Hindlimb muscle (tissue), 1 donor: Measurements from ENCODE around the gene NEMP1. TPM values are rescaled to one million over a fixed set of nuclear protein-coding genes. Genes with fewer than 3 reads are reported as not detected.
"Not testable (repeated sequence)": the region's sequence is repeated elsewhere in the genome, so short reads cannot be mapped to it uniquely, and the experiment has no call there.

Experiments used
- DNase-seq: peaks from one replicate; pipeline ENCODE4 v3.0.0-alpha.2; 2013
- polyA plus RNA-seq: library from polyadenylated mRNA; unstranded; fragments of 120-200 nt; gene quantifications from one replicate; pipeline ENCODE4 v1.2.1, GENCODE V29; 2013; ENCODE audit not compliant: insufficient read length

The NEMP1 gene, protein sequence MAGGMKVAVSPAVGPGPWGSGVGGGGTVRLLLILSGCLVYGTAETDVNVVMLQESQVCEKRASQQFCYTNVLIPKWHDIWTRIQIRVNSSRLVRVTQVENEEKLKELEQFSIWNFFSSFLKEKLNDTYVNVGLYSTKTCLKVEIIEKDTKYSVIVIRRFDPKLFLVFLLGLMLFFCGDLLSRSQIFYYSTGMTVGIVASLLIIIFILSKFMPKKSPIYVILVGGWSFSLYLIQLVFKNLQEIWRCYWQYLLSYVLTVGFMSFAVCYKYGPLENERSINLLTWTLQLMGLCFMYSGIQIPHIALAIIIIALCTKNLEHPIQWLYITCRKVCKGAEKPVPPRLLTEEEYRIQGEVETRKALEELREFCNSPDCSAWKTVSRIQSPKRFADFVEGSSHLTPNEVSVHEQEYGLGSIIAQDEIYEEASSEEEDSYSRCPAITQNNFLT
- 17.9 TPM for polyA plus RNA-seq

DNA sequence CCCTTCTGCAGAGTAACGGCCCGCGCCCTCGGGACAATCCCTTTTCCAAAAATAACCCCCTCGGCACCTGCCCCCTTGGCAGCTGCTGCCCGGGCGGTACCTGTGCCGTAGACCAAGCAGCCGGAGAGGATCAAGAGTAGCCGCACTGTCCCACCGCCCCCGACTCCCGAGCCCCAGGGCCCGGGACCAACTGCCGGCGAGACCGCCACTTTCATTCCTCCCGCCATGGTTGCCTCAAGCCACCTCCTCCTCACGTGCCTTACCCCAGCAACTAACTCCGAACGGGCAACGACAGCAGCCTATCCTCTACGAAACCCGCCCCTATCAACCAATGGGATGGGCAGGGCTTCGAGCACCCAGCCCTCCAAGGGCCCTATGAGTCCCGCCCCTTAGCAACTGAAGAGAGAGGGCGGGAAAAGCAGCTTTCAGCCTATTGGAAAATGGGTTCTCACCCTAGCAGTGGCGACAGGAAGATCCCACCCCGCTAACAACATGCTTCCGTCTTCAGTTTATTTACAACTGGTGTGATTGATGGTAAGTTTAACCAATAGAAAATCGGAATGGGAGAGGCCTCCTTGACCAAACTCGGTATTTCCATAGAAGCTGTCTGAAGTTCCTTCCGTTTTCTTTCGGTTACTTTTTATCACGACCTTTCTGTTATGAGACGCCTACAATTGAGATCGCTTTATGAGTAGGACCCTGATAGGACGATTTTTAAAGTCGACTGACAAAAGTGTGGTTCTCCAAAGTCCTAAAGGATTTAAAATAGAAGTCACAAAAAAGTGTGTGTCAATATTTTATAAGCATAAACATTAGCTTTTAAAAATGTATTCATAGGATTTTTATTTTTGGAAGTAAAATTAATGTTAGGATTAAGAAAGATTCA lies at the start of gene NEMP1:
Gene NEMP1, minus strand, starts transcription at position 273 of the 886 bp plus-strand sequence. Its CDS starts 46 bp downstream, at position 227.
- DNase-seq = peak; percentile 98

DNA sequence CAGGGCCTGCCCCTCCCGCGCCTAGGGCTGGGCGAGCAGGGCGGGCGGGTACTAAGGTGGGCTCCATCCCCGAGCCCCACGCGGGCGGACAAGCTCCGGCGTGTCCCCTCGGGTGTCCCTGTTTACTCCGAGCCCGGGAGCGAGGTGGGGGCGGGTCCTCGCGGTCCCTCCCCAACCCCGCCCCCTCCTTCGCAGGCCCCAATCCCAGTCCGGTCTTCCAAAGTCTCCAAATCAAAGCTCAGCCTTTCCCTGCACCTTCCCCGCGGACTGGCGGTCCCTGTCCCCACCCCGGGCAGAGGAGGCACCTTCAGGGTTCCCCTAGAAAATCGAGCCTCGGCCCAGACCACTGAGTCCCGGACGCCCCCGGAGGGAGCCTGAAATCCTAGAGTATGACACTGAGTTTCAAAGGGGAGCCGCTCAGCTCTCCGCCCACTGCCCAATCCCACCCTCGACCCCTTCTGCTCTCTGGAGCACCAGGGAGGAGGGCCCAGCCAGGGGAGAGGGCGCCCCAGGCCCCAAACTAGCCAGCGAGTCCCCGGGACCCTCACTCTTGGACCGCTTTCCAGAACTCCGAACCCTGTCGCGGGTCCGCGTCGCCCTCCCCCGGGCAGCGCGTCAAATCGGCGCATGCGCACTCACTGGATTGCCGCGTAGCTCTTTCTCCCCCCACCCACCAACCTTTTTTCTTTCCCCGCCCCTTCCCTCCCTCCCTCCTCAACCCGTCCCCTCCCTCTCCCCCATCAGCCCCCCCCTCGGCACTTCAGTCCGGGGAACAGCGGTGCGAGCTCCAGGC lies 49.3 kb upstream of the NEMP1 start, which contains the start of gene LRP1:
Gene LRP1, plus strand, starts transcription at position 758 of the 793 bp plus-strand sequence. CDS start 482 bp downstream, outside the sequence.
- DNase-seq = peak; percentile 93

DNA sequence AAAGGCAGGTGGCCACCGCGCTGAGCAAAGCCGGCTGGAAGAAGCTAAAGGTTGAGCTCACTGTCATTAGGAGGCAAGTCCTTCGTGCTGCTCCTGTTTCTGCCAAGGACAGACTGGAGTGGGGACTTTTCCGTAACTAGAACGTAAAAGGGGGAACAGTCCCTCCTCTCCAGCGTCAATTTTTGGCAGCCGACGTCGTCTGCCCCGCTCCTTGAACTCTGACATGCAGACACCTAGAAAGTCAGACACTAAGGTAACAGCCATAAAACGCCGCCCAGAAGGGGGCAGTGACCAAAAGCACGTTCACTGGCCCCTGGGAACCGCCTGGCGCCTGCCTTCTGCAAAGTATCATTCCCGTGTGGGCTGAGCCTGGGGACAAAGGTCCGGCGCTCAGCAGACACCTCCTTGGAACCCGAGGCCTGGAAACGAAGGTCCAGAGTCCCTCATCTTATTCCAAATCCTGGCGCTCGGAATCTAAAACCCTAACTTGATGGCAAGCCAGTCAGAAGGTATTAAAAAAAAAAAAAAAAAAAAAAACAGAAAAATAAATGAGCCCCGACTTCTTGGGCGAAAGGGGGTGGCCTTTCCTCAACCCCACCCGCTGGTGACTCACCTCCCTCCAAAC lies 48.6 kb upstream of the NEMP1 start:
- no peak for DNase-seq

DNA sequence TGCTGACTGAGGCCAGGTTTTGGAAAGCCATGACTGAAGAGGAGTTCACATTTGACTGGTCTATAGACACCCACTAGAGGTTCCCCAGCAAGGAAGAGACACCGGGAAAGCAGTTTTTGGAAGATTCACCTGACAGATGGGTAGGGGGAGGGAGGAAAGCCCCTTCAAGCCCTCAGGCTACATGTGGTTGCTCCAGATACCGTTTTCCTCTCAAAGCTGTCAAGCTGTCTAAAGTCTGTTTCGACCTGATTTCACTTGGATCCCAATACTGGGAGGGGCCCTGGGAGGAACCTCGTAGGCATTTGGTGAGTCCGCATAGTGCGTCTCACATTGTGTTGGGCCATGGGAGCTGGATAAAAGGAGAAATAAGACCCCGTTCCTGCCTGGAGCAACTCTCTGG lies 48.0 kb upstream of the NEMP1 start:
- no peak for DNase-seq

DNA sequence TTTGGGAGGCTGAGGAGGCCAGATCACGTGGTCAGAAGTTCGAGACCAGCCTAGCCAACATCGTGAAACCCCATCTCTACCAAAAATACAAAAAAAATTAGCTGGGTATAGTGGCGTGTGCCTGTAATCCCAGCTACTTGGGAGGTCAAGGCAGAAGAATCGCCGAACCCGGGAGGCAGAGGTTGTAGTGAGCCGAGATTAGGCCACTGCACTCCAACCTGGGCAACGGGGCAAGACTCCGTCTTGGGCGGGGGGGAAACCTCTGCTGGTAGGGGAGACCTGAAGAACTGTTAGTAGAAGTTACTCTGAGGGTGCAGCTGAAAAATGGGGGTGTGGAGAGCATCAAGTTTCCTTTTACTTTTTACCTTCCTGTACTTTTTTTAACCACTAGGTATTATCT lies 47.5 kb upstream of the NEMP1 start:
- no peak for DNase-seq

DNA sequence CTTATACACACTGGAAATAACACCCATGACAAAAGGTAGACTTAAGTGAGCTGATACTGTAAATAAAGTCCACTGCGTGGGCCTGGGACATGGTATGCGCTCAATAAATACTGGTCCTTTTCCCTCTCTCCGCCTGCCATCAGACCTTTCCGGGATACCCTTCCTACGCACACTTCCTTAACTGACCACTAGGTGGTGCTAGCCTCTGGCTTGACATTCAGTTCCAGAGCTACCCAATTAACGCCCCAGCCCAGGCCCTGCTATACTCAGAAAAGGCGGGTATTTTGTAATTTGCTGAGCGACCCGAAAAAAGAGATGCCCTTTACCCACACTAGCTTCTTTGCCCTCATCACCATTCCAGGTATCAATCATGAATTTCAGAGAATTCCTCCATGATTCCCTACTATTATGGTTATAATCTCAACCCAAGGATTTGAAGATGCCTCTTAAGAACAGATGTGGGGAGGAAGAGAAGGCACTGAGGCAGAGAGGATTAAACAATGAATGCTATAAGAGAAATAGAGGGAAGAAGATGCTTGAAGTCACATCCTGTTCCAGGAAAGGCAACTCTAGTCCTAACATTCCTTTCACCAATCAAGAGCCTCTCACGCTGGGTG lies 45.8 kb upstream of the NEMP1 start:
- DNase-seq = peak; percentile 74

DNA sequence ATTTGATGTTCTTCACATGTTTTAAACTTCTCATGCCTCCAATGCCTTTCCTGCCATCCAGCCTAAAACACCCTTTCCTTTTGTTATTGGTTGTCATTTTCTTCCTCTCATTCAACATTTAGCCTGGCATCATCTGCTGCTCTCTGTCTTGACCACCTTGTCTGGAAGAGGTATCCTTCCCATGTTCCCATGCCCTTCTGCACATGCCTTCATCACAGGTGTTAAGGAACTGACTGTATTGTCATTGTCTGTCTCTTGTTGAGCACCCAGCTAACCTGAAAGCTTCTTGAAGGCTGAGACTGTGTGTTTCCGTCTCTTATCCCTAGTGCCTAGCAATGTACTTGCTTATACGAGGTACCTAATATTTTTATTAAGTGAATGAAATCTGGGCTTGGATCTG lies 45.2 kb upstream of the NEMP1 start:
- no peak for DNase-seq

DNA sequence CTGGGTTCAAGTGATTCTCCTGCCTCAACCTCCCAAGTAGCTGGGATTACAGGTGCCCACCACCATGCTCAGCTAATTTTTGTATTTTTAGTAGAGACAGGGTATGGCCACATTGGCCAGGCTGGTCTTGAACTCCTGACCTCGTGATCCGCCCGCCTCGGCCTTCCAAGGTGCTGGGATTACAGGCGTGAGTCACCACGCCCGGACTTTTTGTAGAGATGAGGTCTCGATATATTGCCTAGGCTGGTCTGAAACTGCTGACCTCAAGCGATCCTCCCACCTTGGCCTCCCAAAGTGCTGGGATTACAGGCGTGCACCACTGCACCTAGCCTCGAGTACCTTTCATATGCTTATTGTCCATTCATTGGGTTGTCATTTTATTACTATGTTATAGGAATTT lies 42.1 kb upstream of the NEMP1 start:
- not testable (repeated sequence) for DNase-seq

DNA sequence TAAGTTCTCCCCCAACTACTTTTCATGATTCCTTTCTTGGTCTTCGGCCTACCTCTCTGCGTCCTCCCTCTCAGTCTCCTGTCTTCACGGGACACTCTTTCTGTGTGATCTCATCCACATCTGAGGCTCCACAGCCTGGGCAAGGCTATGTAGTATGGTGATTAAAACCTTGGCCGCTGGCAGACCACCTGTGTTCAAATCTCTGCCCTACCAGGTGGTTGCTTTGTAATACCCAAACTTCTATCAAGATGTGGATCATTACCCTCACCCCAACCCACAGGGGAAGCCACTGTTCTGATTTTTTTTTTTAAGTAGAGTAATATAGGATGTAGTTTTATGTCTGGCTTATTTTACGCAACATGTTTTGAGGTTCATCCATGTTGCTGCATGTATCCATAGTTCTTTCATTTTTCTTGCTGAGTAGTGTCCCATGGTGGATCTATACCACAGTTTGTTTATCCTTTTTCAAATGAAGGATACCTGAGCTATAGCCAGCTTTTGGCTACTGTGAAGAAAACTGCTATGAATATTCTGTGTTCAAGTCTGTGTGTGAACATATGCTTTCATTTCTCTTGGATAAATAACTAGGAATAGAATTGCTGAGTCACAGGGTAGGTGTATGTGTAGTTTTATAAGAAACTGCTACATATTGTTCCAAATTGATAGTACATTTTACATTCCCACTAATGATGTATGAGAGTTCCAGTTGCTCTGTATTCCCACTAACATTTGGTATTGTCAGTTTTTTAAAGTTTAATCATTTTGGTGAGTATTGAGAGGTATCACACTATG lies 40.9 kb upstream of the NEMP1 start:
- DNase-seq = no peak

DNA sequence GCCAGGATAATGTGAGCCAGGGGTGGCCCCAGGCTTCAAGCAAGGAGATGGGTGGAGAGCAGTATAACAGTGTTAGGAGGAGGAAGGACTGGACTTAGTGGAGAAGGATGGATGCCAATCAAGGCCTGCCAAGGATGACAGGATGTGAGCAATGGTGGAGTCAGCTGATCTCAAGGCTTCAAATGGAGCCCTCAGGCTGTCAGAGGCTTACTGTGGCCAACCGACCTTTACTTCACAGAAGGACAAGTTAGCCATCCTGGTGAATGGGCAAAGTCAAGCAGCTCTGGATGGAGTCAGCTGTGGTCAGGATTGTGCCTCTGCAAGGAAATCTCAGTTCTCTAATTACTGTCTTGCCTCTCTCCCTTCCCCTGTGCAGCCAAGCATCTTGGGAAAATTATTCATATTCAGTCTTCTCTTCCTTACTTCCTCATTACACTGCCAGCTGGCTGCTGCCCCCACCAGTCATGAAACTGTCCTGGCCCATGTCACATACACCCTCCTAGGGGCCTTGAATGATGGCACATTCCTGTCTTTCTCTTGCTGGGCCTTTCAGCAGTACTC lies 40.2 kb upstream of the NEMP1 start:
- no peak for DNase-seq

DNA sequence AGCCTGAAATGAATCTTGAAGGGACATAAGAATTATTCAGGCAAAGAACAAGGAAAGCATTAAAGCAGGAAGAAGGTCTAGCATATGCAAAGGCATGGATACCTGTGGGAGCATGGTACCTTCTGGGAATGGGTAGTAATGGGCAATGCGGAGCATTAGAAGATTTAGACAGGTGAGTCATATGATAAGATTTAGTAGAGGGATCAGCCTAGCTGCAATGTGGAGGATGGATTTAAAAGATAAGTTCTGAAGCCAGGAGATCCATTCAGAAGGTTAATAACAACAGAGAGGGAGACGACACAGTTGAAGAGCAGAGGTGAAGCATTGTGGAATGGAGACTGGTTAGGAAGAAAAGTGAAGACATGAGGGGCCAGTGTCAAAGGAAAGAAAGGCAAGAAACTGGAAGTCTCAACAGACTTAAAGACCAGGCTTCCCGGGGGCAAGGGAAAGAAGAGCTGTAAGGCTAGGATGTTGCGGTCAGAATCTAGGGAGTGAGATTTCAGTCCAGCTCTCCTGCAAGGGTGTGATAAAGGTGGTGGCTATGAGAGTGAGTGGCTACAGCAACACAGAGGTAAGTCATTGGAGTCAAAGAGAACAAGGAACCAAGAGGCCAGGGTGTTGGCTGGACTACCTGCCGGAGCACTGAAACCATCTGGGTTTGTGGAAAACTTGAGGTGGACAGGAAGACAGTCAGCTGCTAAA lies 38.1 kb upstream of the NEMP1 start:
- no peak for DNase-seq

DNA sequence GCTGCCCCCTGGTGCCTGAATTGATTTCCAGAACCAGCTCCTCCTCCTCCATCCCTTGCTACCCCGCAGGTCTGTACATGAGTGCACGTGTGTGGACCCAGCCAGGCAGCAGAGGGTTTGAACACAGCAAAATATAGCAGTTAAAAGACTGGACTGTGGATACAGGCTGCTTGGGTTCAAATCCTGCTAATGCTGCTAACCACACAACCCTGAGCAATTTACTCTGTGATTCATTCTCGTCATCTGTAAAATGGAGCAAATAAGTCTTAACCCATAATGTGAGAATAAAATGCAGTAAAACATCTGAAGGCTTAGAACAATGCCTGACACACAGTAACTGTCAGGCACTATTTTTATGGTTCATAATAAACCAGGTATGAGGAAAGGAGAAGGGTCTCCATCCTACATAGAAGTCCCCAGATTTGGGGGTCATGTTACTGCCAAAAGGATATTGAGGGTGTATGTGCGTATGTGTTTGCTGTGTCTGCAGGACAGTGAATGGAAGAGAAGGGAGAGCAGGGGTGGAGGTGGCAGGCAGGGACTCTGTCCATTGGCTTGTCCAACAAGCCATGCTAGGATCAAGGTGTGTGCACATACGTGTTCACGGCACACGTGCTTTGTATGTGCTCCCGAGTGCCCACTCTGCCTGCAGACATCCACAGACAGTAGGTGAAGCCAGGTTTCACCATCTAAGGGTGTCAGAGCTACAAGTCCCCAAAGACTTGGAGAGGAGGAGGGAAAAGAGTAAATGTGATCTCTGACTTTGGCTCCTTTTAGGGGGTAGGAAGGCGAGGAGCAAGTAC lies 34.1 kb upstream of the NEMP1 start:
- DNase-seq = no peak

DNA sequence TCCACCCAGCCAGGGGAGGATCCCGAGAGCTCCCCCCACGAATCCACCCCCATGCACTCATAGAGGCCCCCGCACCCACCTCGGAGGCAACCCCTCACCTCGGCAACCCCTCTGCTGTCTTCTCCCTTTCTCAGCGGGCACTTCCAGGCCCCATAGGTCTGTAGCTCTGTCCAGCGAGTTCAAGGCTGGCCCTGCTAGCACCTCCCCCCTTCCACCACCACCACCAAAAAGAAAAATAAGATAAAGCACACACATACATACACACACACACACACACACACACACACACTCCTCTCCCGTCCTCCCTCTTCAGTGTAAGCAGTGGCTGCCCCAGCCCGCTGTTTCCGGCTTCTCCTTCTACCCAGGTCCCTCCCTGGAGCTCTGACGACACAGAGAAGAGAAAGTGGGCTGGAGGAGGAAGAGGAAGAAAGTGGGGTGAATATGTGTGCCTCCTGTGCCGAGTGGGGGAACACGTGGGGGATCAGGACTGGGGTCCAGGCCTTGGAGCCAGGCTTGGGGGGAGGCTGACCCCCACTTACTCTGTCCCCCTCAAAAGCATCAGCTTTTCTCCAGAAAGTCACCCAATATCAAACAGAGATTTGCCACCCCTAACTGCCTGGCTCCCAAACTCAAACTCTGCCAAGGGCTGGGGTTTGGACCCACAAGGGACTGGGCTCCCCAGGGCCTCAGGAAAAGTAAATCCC lies 32.6 kb upstream of the NEMP1 start, which contains the start of gene STAT6:
Gene STAT6, minus strand, starts transcription at position 332 of the 704 bp plus-strand sequence. CDS start 3,084 bp downstream, outside the sequence.
- peak; percentile 85 for DNase-seq

DNA sequence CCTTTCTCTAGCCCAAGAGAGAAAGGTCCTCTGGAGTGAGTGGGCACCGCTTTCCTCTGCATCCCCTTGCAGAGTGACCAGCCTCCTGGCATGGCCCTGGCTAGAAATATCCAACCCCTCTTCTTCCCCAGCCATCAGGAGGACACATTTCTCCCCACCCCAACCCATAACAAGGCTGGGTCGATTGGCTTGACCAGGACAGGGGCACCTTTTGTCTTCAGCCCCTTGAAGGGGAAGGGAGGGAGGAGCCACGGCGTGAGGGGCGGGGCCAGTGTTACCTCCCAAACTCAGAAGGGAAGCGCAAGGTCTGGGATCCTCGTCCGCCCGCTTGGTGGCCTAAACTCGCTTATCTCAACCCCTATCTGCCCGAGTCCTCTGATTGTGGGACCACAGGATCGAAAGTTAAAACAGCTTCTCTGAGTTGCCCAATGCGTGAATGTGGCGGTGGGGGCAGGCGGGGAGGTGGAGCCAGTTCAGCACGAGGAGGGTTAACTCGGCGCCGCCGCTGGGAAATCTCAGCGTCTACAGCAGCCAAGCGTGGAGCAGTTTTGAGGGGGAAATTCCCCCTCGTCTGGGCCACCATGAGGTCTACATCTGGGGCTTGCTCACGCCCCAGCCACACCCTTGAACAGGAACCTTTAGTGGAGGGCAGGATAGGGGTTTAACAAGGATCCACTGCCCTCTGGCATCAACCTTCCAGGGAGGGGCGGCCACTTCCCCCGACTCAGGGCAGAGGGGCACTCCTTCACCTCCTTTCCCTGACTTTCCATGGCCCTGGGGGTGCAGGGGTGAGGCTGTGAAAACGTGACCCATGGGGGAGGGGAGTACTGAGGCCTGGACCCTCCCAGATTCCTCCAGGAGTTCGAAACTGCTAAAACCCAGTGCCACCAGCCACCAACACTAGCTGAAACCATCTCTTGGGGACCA lies 31.8 kb upstream of the NEMP1 start:
- peak; percentile 49 for DNase-seq

DNA sequence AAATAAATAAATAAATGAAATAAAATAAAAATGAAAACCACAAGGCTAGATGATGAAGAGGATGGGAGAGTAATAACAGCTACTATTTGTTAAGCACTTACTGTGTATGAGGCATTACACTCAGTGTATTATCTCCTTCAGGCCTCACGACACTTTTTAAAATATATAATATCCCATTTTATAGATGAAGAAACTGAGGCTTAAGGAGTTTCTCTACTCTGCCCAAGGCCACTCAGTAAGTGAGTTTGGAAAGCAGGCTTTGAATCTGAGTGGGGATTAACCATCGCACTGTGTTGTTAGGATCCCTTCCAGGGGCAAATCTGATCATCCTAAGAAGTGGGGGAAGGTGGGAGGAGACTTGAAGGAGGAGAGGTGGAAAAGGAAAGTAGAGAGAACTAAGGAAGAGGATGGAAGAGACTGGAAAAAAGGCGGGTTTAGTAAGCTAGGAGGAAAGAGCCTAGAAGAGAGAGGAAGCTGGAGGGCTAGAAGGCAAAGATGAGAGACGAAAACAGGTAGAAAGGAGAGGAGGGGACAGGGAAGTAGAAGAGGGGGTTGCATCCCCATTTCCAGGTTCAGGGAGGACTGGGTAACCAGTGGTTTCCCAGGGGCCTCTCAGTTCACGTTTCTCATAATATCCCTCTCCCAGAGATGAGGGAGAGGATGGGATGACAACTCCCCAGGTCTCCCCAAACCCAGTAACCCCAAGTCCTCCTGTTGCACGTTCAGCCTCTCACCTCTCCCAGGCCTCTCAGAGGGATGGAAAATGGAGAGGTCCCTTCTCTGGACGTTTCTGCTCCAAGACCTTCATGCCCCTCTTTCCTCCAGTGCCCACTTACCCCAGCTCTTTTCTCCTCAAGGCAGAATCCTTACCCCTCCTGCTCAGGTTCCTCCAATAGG lies 30.9 kb upstream of the NEMP1 start:
- no peak for DNase-seq
